Activated CD4-positive, alpha-beta T cell treated with anti-CD3 and anti-CD28 coated beads for 24 hours (primary cell): ENCODE data around the gene PTPDC1.

Experiments used
- DNase-seq, 2 donors: peaks; one replicate each; pipeline ENCODE4 v3.0.0-alpha.2; 2020; ENCODE audit warnings: low read depth in 2 of 2

The PTPDC1 gene

GRCh38 chr9:94140418-94140780 is 56.1 kb downstream of the PTPDC1 start:
- no peak for DNase-seq

DNA sequence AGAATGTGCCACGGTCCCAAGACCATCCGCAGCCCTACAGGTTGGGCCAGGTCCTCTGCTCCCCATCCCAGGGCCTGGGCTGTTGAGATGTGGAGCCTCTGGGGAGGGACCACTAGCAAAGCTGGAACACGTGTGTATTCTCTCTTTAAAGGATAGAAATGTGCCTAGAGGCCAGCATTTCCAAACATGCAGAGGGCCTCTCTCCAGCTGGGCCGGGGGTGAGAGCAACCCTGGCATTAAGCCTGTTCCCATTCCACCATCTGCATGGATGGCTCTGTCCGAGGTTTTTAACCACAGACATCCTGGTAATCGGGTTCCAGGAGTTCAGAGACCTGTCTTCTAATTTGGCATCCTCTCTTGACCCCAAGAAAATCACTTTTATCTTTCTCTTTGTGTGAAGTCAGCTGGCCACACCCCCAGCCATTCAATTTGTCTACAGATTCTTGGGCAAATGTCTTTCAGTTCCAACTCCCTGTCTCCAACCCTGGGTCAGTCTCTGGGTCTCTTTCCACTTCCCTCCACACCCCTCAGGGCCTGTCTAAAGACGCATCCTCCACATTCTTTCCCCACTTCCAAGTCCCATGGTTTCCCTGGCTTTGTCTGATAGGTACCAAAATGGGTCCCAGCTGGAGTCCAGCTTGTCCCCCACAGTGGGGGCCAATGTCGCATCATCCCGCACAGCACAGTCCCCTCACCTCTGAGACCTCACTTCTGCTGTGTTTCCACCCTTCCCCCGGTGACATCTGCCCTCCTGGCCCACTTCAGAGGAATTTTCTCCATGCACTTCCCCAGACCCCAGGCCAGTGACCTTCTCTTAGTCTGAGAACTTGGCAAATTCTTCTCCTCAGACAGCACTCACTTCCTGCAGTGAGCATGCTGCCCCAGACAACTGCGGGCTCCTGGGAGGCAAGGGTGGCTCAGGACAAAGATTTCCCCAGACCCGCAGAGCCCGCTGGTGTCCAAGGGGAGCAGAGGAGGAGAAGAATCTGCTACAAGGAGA is 56.8 kb downstream of the PTPDC1 start:
- no peak for DNase-seq

GRCh38 chr9:94142353-94142752 is 58.1 kb downstream of the PTPDC1 start:
- no peak for DNase-seq

GRCh38 chr9:94144394-94144793 is 60.1 kb downstream of the PTPDC1 start:
- DNase-seq: no peak

DNA sequence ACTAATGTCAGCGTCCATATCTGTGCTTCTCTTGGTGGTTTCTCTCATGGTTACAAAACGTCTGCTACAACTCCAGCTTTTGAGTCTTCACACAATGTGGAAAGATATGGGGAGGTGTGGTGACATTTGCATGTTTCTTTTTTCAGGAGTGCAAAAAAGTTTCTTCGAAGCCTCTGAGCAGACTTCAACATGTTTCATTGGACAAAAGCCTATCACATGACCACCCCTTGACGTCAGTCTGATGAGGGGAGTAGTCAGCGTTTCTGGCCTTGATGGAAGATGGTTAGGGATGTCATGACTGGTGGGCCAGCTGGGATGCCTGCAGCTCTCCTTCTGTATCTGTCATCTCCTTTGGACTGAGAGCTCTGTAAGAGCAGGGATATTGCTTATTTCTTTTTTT is 61.4 kb downstream of the PTPDC1 start:
- no peak for DNase-seq

- DNase-seq: no peak
Observed at GRCh38 chr9:94147776-94148175, 63.5 kb downstream of the PTPDC1 start.

DNA sequence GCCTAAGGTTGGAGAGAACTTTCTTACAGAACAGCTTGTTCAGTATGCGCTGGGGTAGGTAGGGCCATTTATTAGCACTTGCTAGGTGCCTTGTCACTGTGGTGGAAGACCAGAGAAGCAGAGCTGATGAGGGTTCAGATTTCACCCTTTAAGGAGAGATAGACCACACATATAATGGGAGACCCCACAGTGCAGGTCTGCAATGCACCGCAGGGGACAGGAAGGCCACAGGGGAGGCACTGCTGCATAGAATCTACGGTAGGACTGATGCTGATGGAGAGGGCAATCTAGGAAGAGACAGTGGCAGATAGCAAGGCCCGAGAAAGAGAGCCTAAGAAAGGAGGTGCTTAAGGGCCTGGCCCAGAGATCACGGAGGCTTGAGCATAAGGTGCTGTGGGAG is 64.2 kb downstream of the PTPDC1 start:
- DNase-seq: no peak

DNA sequence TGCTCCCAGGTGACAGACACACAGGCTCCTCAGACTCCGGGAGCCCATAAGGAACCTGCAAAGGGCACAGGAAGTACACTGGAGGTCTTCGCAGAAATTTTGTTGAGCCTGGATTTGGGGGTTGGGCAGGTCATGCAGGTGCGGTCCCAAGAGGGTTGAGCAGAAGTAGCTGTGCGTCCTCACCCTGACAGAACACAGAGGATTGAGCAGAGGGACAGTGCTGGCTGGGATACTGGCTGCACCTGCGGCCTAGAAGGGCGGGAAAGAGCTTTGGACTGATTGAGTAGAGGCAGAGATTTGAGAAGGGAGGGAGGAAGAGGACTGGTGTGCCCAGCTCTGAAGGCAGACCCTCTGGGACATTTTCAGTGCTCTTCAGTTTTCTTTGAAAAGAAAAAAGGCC is 65.4 kb downstream of the PTPDC1 start:
- DNase-seq: no peak

GRCh38 chr9:94150279-94150828 is 66.1 kb downstream of the PTPDC1 start:
- no peak for DNase-seq

DNA sequence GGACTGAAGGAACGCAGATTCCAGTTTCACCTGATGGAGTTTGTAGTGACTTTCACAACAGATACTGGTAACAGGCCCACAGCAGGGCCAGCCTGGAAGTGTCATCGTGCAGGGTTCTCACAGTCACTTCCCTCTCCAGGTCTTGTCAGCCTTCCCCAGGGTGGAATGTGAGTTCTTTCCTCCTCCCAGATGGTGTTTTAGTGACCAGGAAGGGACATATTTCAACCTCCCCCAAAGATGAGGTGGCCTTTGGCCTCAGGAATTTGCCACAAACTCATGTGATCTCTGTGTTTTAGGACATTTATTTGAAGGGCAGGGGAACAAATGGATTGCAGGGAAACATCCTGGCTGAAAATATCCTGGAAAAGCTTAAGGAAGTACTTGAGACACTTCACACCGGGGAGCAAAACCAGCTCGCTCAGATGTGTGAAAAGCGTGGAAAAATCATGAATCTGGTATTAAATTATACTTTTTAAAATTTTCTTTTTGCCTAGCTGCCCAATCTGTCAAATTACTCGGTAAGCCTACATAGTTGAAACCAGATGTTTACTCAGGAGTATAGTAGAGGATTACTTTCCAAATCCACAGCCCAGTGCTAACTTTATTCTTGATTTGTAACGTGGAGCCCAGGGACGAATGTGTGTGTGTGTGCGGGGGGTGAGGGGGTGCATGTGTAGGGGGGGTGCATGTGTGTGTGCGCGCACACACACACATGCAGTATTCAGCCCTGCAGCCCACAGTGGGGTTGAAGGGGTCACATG is 66.8 kb downstream of the PTPDC1 start:
- no peak for DNase-seq

DNA sequence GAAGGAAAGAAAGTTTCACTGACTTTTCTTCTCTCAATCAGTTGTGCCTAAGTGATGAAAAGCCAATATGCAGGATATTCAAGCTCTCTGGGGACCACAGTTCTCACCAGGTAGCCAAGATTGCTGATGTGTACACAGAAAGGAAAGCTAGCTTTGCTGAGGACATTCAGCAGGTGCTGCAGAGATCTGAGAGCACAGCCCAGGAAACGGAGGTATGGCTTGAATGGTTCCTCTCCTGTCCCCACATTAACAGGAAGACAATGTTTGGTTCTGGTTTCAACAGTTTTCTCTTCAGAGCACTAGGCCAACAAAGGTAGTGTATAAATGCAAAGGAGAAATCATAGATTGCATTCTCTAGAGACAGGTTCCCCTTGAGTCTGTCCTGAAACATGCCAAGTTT is 69.6 kb downstream of the PTPDC1 start:
- DNase-seq: no peak

DNA sequence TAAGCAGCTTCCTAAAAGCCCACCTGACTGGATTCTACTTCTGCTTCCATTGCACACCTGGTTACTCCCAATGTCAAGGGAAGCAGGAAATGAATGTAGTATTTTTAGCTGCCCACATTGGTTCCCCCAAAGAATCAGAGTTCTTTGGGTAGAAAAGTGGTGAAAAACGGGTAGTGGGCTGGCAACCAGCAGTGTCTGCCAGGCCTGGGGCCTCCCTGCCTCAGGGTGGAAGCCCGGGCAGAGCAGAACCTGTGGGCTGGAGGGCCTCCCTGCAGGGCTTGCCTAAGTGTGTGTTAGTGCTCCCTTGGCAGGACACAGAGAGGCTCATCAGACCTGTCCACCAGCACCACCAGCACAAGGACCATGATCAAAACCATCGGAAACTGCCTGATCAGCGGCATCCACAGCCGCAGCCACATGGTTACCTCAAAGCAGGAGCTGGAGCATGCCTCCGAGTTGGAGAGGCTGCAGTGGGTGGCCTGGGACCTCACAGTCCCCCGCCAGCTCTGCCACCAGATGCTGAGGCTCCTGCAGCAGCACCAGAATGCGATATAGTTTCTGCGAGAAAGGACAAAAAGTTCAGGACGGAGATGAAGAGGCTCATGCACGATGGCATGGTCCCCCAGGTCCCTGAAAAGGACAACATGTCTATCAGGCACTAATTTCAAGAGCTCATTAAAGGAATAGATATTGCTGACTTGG is 72.2 kb downstream of the PTPDC1 start:
- no peak for DNase-seq

GRCh38 chr9:94157050-94157801 is 73.0 kb downstream of the PTPDC1 start:
- no peak for DNase-seq
